Ishikawa (cell line): ENCODE results near the gene CLDN14.

ENCODE experiments used
- EP300 ChIP-seq: IDR thresholded peaks from 2 replicates; pipeline ENCODE4 v1.6.1; 2012; ENCODE audit warnings: borderline replicate concordance
- REST ChIP-seq: IDR thresholded peaks from 2 replicates; pipeline ENCODE4 v1.6.1; 2012; ENCODE audit warnings: low read depth, mild to moderate bottlenecking
- TAF1 ChIP-seq: IDR thresholded peaks from 2 replicates; pipeline ENCODE4 v1.6.1; 2012; ENCODE audit warnings: low read depth, mild to moderate bottlenecking

- TF ChIP-seq REST (no peak), TAF1 (no peak), EP300 (no peak)
These were observed 64.5 kb downstream of the CLDN14 start for GRCh38 chr21:36415375-36415774.
